Psoas muscle (tissue), 7 donors: ENCODE data around the gene MTCL3.

Experiments
- ATAC-seq, 4 donors: fragments of 200-7000 bp; cut with Tn5 transposase; one replicate each; pipeline ENCODE4 v1.9.1; 2020; ENCODE audit warnings: moderate library complexity in 3 of 4, mild to moderate bottlenecking in 2 of 4
- DNase-seq, 2 donors: peaks; one replicate each; pipeline ENCODE4 v3.0.0-alpha.2; 2020
- H3K27ac ChIP-seq: fragments of 200-600 bp; one replicate; pipeline ENCODE4 v1.8.0; 2022
- H3K27me3 ChIP-seq, 3 donors: fragments of 200-600 bp in 1 of 3; one replicate each; pipeline versions ENCODE4 v1.6.1 to v1.8.0; 2013 to 2022; ENCODE audit warnings: low read length in 2 of 3, mild to moderate bottlenecking in 2 of 3, moderate library complexity in 1 of 3; ENCODE audit not compliant: insufficient read depth in 3 of 3
- H3K36me3 ChIP-seq, 2 donors: fragments of 200-600 bp in 1 of 2; one replicate each; pipeline versions ENCODE4 v1.6.1 to v1.8.0; 2013 to 2022; ENCODE audit warnings: low read depth in 1 of 2, mild to moderate bottlenecking in 1 of 2, moderate library complexity in 1 of 2; ENCODE audit not compliant: insufficient read depth in 1 of 2
- H3K4me1 ChIP-seq: fragments of 200-600 bp; one replicate; pipeline ENCODE4 v1.8.0; 2022
- H3K4me3 ChIP-seq: fragments of 200-600 bp; one replicate; pipeline ENCODE4 v1.8.0; 2022; ENCODE audit warnings: mild to moderate bottlenecking
- H3K9me3 ChIP-seq: fragments of 200-600 bp; one replicate; pipeline ENCODE4 v1.8.0; 2022
- CTCF ChIP-seq: fragments of 200-600 bp; IDR thresholded peaks from one replicate; pipeline ENCODE4 v1.8.0; 2022; ENCODE audit warnings: antibody characterized with exemption
- WGBS, 3 donors: extraction: QIAGEN DNeasy Blood & Tissue Kit; methylation state at CpG; one replicate each; pipeline versions ENCODE4 v1.1.6 to v1.1.7; 2013; 5-methylcytosine and 5-hydroxymethylcytosine counted together
- intact Hi-C, 2 donors: fragments of 100-400 bp; cut with DNase I; formaldehyde crosslinking; loops; one replicate each; pipeline versions ENCODE4 v1.11.0 to v1.14.2; 2022
- donor health status: healthy with polysubstance abuse.
- donor health status: DM: no; HTN: no; CAD: no; lungs with moderate emphysema.
- donor health status: Bipolar disorder and iron deficiency.
- donor health status: healthy.
- donor health status: DM: yes; HTN: yes; CAD: no.
- donor health status: DM: no; HTN: no; CAD: no.
- donor health status: DM: yes; HTN: yes; CAD: no.

Gene MTCL3

GRCh38 chr6:127522714-127523113 is 3.6 kb upstream of the MTCL3 start:
- no peak overlapping the region for H3K4me3 ChIP-seq
- WGBS, 3 donors = 78 to 89% (median 79%) methylated on average over 1 of the region's 1 CpG
- no peak for DNase-seq
- intact Hi-C loops = no loop called here
- peaks cover 3 to 53% (median 6%) of the 10 kb centered on the region in 3 donors for H3K27me3 ChIP-seq
- peaks cover 7% of the 10 kb centered on the region for H3K4me1 ChIP-seq
- H3K9me3 ChIP-seq = no peaks in the 10 kb centered on the region
- no peak for TF ChIP-seq CTCF
- H3K36me3 ChIP-seq = no peaks in the 10 kb centered on the region
- ATAC-seq = no peak
- H3K27ac ChIP-seq = no peak overlapping the region

- DNase-seq (no peak), ATAC-seq (no peak)
- H3K27ac ChIP-seq = no peak overlapping the region
- peaks cover 3 to 56% (median 6%) of the 10 kb centered on the region in 3 donors for H3K27me3 ChIP-seq
- H3K4me3 ChIP-seq = no peak overlapping the region
- intact Hi-C loops = no loop called here
- 9 to 13% (median 12%) methylated on average over 2 of the region's 2 CpGs for WGBS, 3 donors
- peaks cover 10% of the 10 kb centered on the region for H3K4me1 ChIP-seq
- H3K9me3 ChIP-seq = no peaks in the 10 kb centered on the region
- TF ChIP-seq CTCF = no peak
- H3K36me3 ChIP-seq = no peaks in the 10 kb centered on the region
Observed at GRCh38 chr6:127520066-127520465, 931 bp upstream of the MTCL3 start.

- Histone ChIP-seq H3K27ac (no peak overlapping the region), H3K9me3 (no peaks in the 10 kb centered on the region), H3K4me3 (no peak overlapping the region), H3K27me3 (peaks cover 3 to 59% (median 6%) of the 10 kb centered on the region in 3 donors), H3K36me3 (no peaks in the 10 kb centered on the region), H3K4me1 (peaks cover 10% of the 10 kb centered on the region)
- DNase-seq (no peak), ATAC-seq (no peak)
- 2 to 4% (median 3%) methylated on average over 10 of the region's 10 CpGs for WGBS, 3 donors
- intact Hi-C loops = loop anchor here in 1 of 2 donors (10.0 kb wide), 1 partner anchor 55 kb away; no protein-coding TSS in a partner anchor
- no peak for TF ChIP-seq CTCF
Observed at GRCh38 chr6:127519469-127519785, 292 bp upstream of the MTCL3 start.

- Histone ChIP-seq H3K27me3 (peaks cover 3 to 56% (median 6%) of the 10 kb centered on the region in 3 donors), H3K27ac (no peak overlapping the region), H3K4me1 (peaks cover 10% of the 10 kb centered on the region), H3K9me3 (no peaks in the 10 kb centered on the region), H3K4me3 (no peak overlapping the region), H3K36me3 (no peaks in the 10 kb centered on the region)
- TF ChIP-seq CTCF = no peak
- ATAC-seq (no peak), DNase-seq (no peak)
- intact Hi-C loops = loop anchor here in 1 of 2 donors (10.0 kb wide), 1 partner anchor 53 kb away; no protein-coding TSS in a partner anchor
- 26 to 31% (median 30%) methylated on average over 10 of the region's 10 CpGs for WGBS, 3 donors
Observed at GRCh38 chr6:127518191-127518709, 885 bp downstream of the MTCL3 start.

GRCh38 chr6:127517693-127518092 is 1.4 kb downstream of the MTCL3 start:
- intact Hi-C loops = loop anchor here in 1 of 2 donors (10.0 kb wide), 1 partner anchor 53 kb away; no protein-coding TSS in a partner anchor
- Histone ChIP-seq H3K27ac (no peak overlapping the region), H3K9me3 (no peaks in the 10 kb centered on the region), H3K36me3 (no peaks in the 10 kb centered on the region), H3K4me3 (no peak overlapping the region), H3K27me3 (peaks cover 3 to 50% (median 6%) of the 10 kb centered on the region in 3 donors), H3K4me1 (peaks cover 10% of the 10 kb centered on the region)
- ATAC-seq (no peak), DNase-seq (no peak)
- no peak for TF ChIP-seq CTCF
- 75 to 82% (median 81%) methylated on average over 2 of the region's 2 CpGs for WGBS, 3 donors
